HG02763 (cell line): ENCODE results near the gene DPP7.

ENCODE experiments used
- ATAC-seq: cut with Tn5 transposase; IDR thresholded peaks from one replicate; pipeline ENCODE4 v1.9.1; 2021; ENCODE audit warnings: mild to moderate bottlenecking, moderate library complexity; ENCODE audit not compliant: unreplicated experiment

Gene DPP7

DNA sequence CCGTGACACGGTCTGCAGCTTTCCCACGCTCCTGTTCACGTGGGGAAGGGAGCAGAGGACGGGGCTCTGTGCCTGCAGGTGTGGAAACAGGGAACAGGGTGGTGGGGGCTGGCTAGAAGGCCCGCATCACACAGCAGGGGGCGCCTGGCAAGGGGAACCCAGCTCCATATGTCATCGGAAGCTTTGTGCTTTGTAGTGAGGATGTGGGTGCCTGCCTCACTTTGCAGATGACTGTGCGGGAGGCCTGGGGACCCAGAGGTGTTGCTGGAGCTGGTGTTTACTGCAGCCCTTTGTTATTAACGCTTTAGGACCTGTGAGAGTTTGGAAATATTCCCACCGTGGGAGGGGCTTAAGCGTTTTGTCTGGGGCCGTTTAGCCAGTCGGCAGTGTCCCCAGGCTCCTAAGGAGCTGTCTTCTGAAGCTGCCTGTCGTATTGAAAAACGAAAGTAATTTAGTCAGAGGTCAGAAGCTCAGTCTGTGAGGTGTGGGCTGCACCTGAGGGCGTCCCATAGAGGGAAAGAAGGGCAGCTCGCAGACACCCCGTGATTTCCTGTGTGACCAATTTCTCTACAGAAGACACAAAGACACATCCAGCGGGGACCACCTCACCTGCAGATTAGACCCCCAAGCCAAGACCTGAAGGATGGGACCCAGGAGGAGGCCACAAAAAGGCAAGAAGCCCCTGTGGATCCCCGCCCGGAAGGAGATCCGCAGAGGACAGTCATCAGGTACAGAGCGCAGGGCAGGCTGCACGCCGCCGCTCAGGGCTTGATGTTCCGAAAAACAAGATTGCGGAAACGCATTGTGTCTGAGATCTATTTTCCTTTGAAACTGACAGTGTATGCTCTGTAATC lies 18.6 kb downstream of the DPP7 start:
- peak; percentile 54 for ATAC-seq

DNA sequence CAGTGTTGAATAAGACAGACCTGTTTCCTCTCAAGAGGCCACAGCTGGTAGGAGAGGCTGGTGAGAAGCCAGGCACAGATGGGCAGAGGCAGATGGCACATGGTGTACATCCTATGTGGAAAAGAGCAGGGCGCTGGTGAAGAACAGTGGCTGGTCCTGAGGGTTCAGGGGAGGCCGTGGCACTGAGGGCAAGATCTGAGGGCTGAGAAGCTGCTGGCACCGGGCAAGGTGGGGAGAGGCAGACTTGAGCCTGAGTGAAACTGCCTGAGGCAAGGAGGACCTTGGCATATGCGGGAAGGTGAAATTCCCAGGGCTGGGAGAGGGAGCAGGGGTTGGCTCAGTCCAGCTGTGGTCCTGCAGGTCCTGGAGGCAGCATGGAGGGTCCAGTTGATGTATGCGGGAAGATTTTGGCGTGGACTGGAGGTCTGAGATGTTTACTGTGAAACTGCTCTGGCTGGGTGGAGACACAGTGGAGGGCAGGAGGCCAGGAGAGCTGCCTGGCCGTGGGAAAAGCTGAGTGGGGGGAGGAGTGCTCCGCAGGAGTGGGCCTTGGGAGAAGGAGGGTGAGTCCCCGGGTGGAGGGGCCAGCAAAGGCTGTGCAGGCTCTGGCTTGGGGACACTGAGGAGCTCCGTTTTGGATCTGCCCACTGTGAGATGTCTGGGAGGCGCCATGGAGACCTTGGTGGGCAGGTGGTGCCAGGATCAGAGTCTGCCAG lies 25.1 kb downstream of the DPP7 start:
- no peak for ATAC-seq

DNA sequence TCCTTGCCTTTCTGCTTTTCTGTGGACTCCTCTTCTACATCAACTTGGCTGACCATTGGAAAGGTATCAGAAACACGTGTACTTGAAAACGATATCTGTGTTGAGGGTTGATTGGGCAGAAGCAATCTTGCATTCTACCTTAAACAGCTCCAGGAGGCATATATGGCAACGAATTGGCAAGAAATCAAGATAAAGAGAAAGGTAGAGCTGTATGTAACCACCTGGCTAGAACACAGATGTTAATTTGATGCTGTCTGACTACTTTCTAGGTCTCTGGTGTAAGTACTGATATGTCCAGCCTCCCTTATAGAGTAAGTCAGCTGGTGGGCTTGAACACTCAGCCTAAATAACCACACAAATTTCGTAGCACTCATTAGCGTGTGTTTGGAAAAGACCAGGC lies 26.4 kb downstream of the DPP7 start:
- ATAC-seq = no peak

DNA sequence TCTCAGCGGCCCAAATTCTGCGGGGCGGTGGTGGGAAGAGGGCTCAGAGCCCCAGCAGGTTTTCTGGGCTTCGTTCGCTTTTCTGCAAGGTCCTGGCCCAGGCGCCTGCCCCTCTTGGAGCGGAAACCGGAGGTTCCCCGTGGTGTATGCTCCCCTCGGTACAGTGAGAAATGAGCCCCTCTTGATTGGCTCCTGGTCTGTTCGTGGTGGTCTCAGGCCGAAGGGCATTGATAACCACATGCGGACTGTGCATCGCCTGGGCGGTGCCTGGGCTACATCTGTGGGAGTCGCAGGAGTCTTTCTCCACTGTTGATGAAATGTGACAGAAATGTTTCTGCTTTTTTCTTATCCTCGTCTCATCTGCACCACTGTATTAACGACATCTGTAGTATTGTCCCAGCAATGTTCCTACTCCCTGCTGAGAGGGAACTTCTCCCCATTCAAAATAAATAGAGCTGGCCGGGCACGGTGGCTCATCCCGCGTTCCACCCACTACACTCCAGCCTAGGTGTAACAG lies 27.1 kb downstream of the DPP7 start:
- ATAC-seq = no peak

DNA sequence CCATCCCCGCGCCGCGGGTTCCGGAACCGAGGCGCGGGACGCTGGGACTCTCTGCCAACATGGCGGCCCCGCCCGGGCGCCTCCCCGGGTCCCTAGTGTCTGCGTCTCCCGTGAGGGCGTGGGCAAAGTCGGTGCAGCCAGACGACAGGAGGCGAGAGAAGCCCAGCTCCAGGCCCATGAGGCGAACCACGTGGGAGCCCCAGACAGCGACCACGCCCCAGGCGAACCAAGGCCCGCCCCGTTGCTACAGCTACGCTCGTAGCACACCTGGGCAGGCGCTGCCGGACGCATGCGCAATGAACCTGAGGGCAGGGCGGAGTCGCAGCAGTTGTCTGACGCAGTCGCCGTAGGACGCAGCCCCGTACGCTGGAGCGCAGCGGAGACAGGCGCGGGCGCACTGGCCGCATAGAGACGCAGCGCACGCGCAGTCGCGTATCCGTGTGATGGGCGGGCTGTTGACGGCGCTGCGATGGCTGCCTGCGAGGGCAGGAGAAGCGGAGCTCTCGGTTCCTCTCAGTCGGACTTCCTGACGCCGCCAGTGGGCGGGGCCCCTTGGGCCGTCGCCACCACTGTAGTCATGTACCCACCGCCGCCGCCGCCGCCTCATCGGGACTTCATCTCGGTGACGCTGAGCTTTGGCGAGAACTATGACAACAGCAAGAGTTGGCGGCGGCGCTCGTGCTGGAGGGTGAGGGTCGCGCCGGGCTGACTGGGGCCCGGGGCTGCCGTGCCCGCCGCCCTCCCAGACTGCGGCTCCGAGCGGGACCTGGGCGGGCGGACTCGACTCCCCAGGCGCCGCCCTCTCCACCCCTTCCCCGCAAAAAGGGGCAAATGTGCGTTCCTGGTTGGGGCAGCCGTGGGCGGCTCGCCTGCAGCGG lies 27.8 kb downstream of the DPP7 start, which contains the start of gene MAN1B1:
TSS of gene MAN1B1 (plus strand) at position 455 of the 878 bp plus-strand sequence. CDS start at position 470, 15 bp downstream.
- peak; percentile 81 for ATAC-seq

DNA sequence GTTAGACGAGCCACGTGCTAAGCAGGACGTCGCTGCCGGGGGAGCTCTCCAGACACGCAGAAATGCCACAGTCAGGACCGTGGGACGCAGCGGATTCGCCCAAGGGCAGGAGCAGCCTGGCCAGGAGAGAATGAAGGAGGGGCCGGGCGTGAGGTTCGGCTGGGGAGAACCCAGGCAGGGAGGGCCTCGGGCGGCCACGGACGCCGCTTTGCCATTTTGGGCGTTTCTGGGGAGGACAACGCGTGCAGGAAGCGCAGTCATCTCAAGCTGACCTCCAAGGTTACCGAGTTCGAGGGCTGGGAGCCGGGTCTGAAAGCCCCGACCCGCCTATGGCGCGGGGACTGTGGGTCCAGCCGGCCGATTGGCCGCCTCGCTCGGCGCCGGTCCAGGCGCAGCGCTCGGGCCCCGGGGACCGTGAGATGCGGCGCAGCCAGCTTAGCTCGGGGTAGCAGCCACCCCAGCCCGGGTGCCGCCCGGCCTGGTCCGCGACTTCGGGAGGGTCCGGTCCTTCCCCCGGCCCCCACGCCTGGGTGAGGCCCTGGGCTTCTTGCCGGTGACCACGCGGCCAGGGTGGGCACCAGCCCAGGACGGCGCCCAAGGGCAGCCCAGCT lies 28.5 kb downstream of the DPP7 start:
- ATAC-seq = no peak

DNA sequence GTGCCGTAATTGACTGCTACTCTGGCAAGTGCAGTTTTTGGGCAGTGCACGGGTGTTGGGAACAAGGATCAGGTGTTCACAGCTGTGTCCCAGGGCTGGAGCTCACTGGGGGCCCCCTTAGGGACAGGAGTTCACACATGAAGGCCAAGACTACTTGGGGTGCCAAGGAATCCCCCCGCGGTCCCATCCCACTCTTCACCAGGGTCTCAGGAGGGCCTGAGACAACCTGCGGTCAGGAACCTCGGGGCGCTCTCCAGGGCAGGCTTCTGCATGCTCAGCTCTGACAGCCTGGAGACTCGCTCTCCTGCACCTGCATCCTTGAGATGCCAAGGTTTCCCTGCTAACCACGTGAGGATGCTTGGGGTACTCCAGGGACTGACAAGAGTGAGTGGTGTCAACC lies 30.0 kb downstream of the DPP7 start:
- ATAC-seq = no peak

DNA sequence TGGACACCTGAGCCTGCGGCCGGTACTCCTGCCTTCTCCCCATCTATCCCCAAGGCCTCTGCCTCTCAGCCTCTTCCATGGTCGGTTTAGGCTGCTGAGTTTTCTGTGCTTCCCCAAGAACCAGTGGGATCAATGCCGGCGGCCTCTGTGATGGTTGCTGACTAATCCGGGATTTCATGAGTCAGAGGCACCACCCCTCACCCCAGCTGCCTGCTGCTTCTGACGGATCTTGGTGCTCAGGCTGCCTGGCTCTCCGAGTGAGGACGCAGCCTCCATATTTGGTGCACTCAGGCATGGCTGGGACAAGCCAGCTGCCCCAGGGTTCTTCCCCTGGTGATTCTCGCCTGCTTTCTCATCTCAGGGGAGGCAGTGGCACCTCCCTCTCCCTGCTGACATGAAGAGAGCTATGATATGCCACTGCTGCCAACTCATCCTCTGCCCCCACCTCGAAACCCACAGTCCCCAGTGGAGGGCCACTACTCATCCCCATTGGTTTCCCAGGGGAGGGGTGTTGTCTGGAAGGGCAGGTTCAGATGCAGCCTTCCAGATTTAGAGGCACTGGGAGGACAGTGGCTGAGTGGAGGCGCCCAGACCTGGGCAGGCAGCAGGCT lies 31.0 kb downstream of the DPP7 start:
- no peak for ATAC-seq

DNA sequence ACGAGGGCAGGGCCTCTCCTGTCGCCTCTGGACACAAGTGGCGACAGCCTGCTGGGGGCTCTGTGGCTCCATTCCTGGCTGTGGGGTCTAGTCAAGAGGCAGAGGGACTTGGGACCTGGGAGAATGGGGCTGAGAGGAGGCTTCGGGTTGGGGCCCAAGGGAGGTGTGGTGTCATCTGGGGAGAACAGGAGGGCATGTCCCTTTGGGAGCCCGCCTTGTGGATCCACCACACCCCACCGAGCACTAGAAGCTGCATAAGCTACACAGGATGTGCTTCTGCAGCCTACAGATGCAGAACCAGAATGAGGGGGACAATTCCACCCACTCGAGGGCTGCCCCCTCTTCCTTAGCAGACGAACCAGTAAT lies 31.6 kb downstream of the DPP7 start:
- ATAC-seq = no peak

DNA sequence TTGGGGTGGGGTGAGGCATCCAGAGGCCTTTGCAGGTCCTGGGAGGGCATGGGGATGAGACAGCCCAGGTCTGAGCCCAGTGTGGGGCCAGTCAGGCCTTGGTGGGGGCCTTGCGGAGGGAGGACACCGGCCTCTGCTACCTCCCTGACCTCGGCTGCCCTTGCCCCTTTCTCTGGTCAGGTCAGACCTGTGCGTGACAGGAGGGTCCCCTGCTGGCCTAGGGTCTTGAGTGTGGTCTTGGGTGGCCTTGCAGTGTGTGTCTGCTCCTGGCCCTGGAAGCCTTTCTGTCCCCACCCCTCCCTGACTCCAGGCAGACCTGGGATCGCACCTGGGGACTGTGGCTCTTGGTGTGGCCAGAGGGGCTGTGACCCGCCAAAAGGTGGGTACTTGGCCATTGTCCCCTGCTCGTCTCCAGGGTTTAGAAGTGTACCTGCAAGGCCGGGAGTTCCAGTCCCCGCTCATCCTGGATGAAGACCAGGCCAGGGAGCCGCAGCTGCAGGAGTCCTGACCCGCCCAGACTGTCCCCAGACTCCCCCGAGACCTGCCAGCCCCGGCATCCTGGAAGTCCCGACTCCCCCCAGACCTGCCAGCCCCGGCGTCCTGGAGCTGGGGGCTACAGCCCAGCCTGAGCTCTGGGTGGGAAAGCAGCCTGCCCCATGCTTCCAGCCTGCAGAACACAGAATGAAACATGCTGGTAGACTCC lies 32.2 kb downstream of the DPP7 start:
- ATAC-seq = no peak

DNA sequence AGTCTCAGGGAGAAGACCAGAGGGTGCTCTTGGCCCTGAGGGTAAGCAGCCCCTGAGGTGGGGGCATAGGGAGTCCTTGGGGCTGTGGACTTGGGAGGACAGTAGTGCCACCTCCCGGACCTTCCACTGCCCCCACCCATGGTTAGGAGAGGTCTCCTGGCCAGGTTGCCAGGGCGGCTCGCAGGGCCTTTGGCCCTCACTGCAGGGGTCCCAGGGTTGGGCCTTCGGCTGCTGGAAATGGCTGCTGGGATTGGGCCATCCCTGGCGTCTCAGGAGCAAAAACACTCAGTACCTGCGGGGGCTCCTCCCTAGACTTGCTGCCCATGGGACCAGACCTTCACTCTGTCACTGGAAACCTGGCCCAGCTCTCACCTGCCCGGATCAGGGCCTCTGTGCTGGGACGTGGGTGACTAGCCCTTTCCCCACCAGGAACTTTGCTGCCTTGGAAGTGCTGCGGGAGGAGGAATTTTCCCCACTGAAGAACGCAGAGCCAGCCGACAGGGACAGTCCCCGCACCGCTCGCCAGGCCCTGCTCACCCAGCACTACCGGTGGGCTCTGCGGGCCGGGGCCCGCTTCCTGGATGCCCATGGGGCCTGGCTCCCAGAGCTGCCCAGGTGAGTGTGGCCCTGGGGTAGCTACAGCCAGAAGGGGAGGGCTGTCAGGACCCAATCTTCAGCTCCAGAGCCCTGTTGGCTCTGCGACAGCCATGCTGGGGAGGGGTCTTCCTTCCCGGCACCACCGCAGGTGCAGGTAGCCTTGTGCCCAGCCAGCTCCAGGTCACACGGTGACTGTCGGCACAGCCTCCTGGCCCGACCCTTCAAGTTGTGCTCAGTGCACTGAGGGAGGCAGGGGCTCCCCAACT lies 34.0 kb downstream of the DPP7 start:
- no peak for ATAC-seq

DNA sequence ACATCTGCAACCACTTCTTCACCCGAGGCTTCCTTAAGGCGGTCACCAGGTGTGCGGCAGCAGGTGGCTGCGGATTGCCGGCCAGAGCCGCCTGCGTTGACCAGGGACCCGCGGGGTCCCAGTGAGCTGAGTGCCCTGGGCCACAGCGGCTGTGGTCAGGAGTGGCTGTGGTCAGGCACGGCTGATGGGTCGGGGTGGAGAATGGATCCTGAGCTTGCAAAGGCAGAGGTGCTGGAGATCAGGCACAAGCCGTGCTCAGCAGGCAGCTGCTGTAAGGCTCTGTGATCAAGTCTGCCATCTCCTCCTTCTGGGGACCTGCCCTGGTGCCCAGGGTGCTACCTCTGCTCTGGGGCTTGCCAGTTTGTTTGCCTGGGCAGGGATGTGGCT lies 35.1 kb downstream of the DPP7 start:
- ATAC-seq = no peak

DNA sequence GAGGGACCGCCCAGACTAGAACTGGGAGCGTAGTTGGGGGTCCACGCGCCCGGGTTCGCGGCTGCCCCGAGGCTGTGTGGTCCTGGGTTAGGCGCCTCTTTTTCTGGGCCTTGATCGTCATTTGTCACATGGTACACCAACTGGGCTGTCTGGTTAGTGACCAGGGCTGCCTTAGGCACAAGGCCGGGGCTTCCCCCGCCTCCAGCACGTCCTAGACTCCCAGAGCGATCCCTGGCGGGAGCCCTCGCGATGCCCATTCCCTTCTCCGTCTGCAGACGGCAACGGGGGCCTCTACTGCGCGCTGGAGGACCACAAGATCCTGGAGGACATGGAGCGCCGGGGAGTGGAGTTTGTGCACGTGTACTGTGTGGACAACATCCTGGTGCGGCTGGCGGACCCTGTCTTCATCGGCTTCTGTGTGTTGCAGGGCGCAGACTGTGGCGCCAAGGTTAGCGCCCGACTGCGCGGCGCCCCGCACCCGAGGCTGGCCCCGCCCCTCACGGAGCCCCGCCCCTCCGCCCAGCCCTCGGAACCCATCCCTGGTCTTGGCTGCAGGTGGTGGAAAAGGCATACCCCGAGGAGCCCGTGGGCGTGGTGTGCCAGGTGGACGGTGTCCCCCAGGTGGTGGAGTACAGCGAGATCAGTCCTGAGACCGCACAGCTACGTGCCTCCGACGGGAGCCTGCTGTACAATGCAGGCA lies 35.7 kb downstream of the DPP7 start:
- ATAC-seq = no peak

DNA sequence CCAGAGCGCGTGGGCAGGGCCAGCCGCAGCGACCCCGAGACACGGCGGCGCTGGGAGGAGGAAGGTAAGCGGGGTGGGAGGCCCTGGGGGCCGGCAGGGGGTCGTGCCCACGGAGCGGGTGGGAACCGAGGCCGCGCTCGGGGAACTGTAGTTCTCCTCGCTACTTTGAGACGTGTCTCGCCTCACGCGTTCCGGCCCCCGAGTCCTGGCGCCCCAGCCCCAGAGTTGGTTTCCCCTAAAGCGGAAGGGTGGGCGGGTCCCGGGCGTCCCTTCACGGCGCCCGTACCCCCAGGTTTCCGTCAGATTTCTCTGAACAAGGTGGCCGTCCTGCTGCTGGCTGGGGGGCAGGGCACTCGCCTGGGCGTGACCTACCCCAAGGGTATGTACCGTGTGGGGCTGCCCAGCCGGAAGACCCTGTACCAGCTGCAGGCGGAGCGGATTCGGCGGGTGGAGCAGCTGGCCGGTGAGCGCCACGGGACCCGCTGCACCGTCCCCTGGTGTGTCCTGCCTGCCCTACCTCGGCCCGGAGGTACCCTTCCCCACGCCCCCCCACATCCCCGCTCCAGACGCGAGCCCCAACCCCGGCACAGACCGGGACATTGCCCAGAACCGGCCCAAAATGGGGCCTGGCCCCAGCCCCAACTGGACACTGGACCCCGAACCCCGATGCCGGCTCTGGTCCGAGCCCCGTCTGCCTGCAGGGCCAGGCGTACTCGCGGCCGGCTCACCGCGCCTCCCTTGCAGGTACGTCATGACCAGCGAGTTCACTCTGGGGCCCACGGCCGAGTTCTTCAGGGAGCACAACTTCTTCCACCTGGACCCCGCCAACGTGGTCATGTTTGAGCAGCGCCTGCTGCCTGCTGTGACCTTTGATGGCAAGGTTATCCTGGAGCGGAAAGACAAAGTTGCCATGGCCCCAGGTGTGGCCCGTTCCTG lies 36.5 kb downstream of the DPP7 start:
- ATAC-seq = peak; percentile 26

DNA sequence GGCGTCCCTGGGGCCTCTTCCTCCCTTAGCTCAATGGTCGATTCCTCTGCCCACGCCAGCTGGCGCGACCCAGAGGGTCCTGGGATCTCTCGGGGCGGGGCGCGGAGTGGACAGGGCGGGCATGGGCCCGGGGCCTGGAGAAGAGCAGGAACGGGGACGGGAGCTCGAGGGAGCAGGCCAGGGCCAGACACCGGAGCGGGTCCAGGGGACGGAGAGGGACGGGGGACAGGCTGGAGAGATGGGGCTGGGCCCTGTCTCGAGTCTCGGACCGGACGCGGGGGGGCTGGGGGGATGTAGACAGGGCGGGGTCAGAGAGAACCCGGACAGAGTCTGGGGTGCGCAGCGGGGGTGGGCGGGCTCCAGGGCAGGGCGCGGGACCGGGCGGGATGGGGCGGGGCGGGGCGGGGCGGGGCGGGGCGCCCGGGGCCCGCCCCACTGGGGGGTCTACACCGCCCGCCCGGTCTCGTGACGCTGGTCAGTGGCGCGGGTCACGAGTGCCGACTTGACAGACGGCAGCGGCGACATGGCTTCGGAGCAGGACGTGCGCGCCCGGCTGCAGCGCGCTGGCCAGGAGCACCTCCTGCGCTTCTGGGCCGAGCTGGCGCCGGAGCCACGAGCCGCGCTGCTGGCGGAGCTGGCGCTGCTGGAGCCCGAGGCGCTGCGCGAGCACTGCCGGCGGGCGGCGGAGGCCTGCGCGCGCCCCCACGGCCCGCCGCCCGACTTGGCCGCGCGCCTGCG lies 37.4 kb downstream of the DPP7 start, which contains the start of gene UAP1L1:
TSS of gene UAP1L1 (plus strand) at position 508 of the 738 bp plus-strand sequence. CDS start at position 524, 16 bp downstream.
- ATAC-seq = peak; percentile 53

DNA sequence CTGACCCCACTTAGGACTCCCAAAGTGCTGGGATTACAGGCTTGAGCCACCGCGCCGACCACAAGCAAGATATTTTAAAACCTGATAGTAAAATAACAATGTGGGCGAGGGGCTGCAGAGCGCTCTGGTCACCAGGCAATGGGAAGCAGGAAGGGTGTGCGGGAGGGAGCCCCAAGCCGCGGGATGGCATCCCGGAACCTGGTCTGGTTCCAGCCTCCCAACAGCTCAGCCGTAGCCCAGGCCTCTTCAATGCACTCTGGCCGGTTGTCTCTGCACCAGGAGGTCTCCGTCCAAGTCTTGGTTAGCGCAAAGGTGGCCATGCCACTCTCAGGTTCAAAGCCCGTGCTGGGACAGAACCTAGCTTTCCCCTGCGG lies 37.9 kb downstream of the DPP7 start:
- ATAC-seq = no peak
